Endothelial cell (in vitro differentiated cells): Measurements from ENCODE around the gene SPON1. TPM values are rescaled to one million over a fixed set of nuclear protein-coding genes. Genes with fewer than 3 reads are reported as not detected.

Experiments
- DNase-seq: peaks from one replicate; pipeline ENCODE4 v3.0.0; 2021; ENCODE audit warnings: low spot score
- H3K27ac Mint-ChIP-seq: one replicate; pipeline ENCODE4 v1.8.0; 2021; ENCODE audit warnings: mixed read lengths, inconsistent platforms; ENCODE audit not compliant: unreplicated experiment
- H3K27me3 Mint-ChIP-seq: one replicate; pipeline ENCODE4 v1.8.0; 2021; ENCODE audit warnings: mild to moderate bottlenecking, moderate library complexity, mixed read lengths, inconsistent platforms; ENCODE audit not compliant: unreplicated experiment
- H3K36me3 Mint-ChIP-seq: one replicate; pipeline ENCODE4 v1.8.0; 2021; ENCODE audit warnings: mild to moderate bottlenecking, low read depth, mixed read lengths, inconsistent platforms; ENCODE audit not compliant: unreplicated experiment
- H3K4me1 Mint-ChIP-seq: one replicate; pipeline ENCODE4 v1.8.0; 2021; ENCODE audit warnings: mild to moderate bottlenecking, mixed read lengths, inconsistent platforms; ENCODE audit not compliant: unreplicated experiment
- H3K4me3 Mint-ChIP-seq: one replicate; pipeline ENCODE4 v1.8.0; 2021; ENCODE audit warnings: mild to moderate bottlenecking, mixed read lengths, inconsistent platforms; ENCODE audit not compliant: unreplicated experiment
- H3K9me3 Mint-ChIP-seq: one replicate; pipeline ENCODE4 v1.8.0; 2021; ENCODE audit warnings: mixed read lengths, inconsistent platforms; ENCODE audit not compliant: unreplicated experiment
- CTCF ChIP-seq: fragments of 200-600 bp; sonication (generic); IDR thresholded peaks from one replicate; pipeline ENCODE4 v1.5.0; 2021; ENCODE audit warnings: antibody characterized with exemption; ENCODE audit not compliant: unreplicated experiment
- total RNA-seq: library from RNA; stranded (reverse); fragmentation: NEBNext Ultra II Directional; extraction: Animal tissue kit (Norgen Biotek cat#: 25700); gene quantifications from one replicate; pipeline ENCODE4 v1.2.1, GENCODE V29; 2021; ENCODE audit not compliant: unreplicated experiment

The SPON1 gene
- total RNA-seq, 1 donor from 2014 or later: 120 TPM

GRCh38 chr11:14288189-14288935 lies 325.8 kb downstream of the SPON1 start:
- Mint-ChIP-seq H3K27me3 (no peaks in the 10 kb centered on the region), H3K27ac (no peak overlapping the region), H3K4me3 (no peak overlapping the region), H3K4me1 (peaks cover 8% of the 10 kb centered on the region), H3K9me3 (no peaks in the 10 kb centered on the region), H3K36me3 (no peaks in the 10 kb centered on the region)
- DNase-seq: no peak
- TF ChIP-seq CTCF: no peak

- H3K4me1 Mint-ChIP-seq: peaks cover 8% of the 10 kb centered on the region
- H3K9me3 Mint-ChIP-seq: no peaks in the 10 kb centered on the region
- H3K27me3 Mint-ChIP-seq: no peaks in the 10 kb centered on the region
- no peak overlapping the region for H3K4me3 Mint-ChIP-seq
- H3K27ac Mint-ChIP-seq: no peak overlapping the region
- no peaks in the 10 kb centered on the region for H3K36me3 Mint-ChIP-seq
- DNase-seq: no peak
- peak; percentile 46 for TF ChIP-seq CTCF
These were observed 327.9 kb downstream of the SPON1 start for GRCh38 chr11:14290422-14290821.

GRCh38 chr11:14299921-14300320 lies 337.4 kb downstream of the SPON1 start:
- TF ChIP-seq CTCF: no peak
- H3K4me3 Mint-ChIP-seq: no peak overlapping the region
- H3K36me3 Mint-ChIP-seq: no peaks in the 10 kb centered on the region
- H3K9me3 Mint-ChIP-seq: no peaks in the 10 kb centered on the region
- no peak overlapping the region for H3K27ac Mint-ChIP-seq
- H3K4me1 Mint-ChIP-seq: peaks cover 9% of the 10 kb centered on the region
- H3K27me3 Mint-ChIP-seq: no peaks in the 10 kb centered on the region
- DNase-seq: no peak

GRCh38 chr11:14300661-14301304 lies 338.3 kb downstream of the SPON1 start:
- peak; percentile 64 for TF ChIP-seq CTCF
- peak; percentile 51 for DNase-seq
- Mint-ChIP-seq H3K4me3 (no peak overlapping the region), H3K9me3 (no peaks in the 10 kb centered on the region), H3K36me3 (no peaks in the 10 kb centered on the region), H3K27ac (no peak overlapping the region), H3K4me1 (peaks cover 9% of the 10 kb centered on the region), H3K27me3 (no peaks in the 10 kb centered on the region)

- peaks cover 1% of the 10 kb centered on the region for H3K27me3 Mint-ChIP-seq
- H3K27ac Mint-ChIP-seq: no peak overlapping the region
- DNase-seq: no peak
- peaks cover 19% of the 10 kb centered on the region for H3K4me1 Mint-ChIP-seq
- H3K4me3 Mint-ChIP-seq: no peak overlapping the region
- no peaks in the 10 kb centered on the region for H3K9me3 Mint-ChIP-seq
- no peak for TF ChIP-seq CTCF
- no peaks in the 10 kb centered on the region for H3K36me3 Mint-ChIP-seq
These were observed 342.1 kb downstream of the SPON1 start for GRCh38 chr11:14304601-14305000.
